22Rv1 (cell line): Measurements from ENCODE around the gene LZTS2.

Experiments
- ZFX ChIP-seq: fragments of 450-650 bp; IDR thresholded peaks from 2 replicates; pipeline ENCODE4 v1.6.1; 2017; ENCODE audit warnings: antibody characterized with exemption, borderline replicate concordance
- TF ChIP-seq, protein P1 (sequence below): fragments of 450-650 bp; IDR thresholded peaks from 2 replicates; pipeline ENCODE4 v1.5.1; 2017; ENCODE audit warnings: mild to moderate bottlenecking

GRCh38 chr10:100978901-100979195, 20.8 kb upstream of the LZTS2 start:
- TF ChIP-seq ZFX, result no peak
- TF ChIP-seq, protein P1, sequence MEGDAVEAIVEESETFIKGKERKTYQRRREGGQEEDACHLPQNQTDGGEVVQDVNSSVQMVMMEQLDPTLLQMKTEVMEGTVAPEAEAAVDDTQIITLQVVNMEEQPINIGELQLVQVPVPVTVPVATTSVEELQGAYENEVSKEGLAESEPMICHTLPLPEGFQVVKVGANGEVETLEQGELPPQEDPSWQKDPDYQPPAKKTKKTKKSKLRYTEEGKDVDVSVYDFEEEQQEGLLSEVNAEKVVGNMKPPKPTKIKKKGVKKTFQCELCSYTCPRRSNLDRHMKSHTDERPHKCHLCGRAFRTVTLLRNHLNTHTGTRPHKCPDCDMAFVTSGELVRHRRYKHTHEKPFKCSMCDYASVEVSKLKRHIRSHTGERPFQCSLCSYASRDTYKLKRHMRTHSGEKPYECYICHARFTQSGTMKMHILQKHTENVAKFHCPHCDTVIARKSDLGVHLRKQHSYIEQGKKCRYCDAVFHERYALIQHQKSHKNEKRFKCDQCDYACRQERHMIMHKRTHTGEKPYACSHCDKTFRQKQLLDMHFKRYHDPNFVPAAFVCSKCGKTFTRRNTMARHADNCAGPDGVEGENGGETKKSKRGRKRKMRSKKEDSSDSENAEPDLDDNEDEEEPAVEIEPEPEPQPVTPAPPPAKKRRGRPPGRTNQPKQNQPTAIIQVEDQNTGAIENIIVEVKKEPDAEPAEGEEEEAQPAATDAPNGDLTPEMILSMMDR, result no peak
